Small intestine (tissue), 7 donors: ENCODE measurements around the gene HDDC2. TPM values are rescaled to one million over a fixed set of nuclear protein-coding genes. Genes with fewer than 3 reads are reported as not detected.

ENCODE experiments used
- DNase-seq, 2 donors: peaks; one replicate each; pipeline versions ENCODE4 v3.0.0 to v3.0.0-alpha.2; 2013
- FAIRE-seq: peaks from 2 replicates; lab custom pipeline; 2012; peaks lifted over from hg19 to GRCh38; lab: Jason Lieb, UNC
- H3K27ac ChIP-seq, 3 donors: one replicate each; pipeline ENCODE4 v1.5.1; 2013; ENCODE audit warnings: low read length in 2 of 3, mild to moderate bottlenecking in 2 of 3, control low read depth in 1 of 3, inconsistent platforms in 1 of 3, low read depth in 1 of 3, moderate library complexity in 1 of 3
- H3K27me3 ChIP-seq, 3 donors: one replicate each; pipeline ENCODE4 v1.6.1; 2013; ENCODE audit warnings: low read length in 3 of 3, inconsistent platforms in 1 of 3; ENCODE audit not compliant: control insufficient read depth in 3 of 3, insufficient read depth in 3 of 3
- H3K36me3 ChIP-seq, 3 donors: one replicate each; pipeline ENCODE4 v1.6.1; 2013; ENCODE audit warnings: low read length in 3 of 3, inconsistent platforms in 1 of 3, low read depth in 1 of 3, mild to moderate bottlenecking in 1 of 3, moderate library complexity in 1 of 3; ENCODE audit not compliant: control insufficient read depth in 3 of 3, insufficient read depth in 2 of 3
- H3K4me1 ChIP-seq, 3 donors: one replicate each; pipeline ENCODE4 v1.6.1; 2013; ENCODE audit warnings: low read length in 2 of 3, inconsistent platforms in 1 of 3, low read depth in 1 of 3, mild to moderate bottlenecking in 1 of 3, moderate library complexity in 1 of 3; ENCODE audit not compliant: control insufficient read depth in 3 of 3, insufficient read depth in 2 of 3
- H3K4me3 ChIP-seq, 3 donors: one replicate each; pipeline ENCODE4 v1.5.1; 2013; ENCODE audit warnings: low read length in 3 of 3, control low read depth in 1 of 3, inconsistent platforms in 1 of 3, low read depth in 1 of 3, mild to moderate bottlenecking in 1 of 3, moderate library complexity in 1 of 3
- H3K9me3 ChIP-seq, 2 donors: one replicate each; pipeline ENCODE4 v1.6.1; 2013; ENCODE audit warnings: low read depth in 1 of 2, low read length in 1 of 2; ENCODE audit not compliant: control insufficient read depth in 2 of 2, insufficient read depth in 1 of 2
- WGBS, 3 donors: extraction: QIAGEN DNeasy Blood & Tissue Kit; methylation state at CpG; one replicate each; pipeline ENCODE4 v1.1.7; 2013; 5-methylcytosine and 5-hydroxymethylcytosine counted together
- polyA plus RNA-seq, 4 donors: library from polyadenylated mRNA; stranded (reverse) in 3 of 4; unstranded in 1 of 4; fragments of 200-250 nt in 3 of 4; fragments of 120-200 nt in 1 of 4; gene quantifications; one replicate each; pipeline versions ENCODE4 v1.2.1 to v1.2.3, GENCODE V29; 2013
- donor health status: healthy with polysubstance abuse.
- donor health status: control.
- donor health status: control.
- donor health status: Bipolar disorder and iron deficiency.
- donor health status: healthy.

The HDDC2 gene
- polyA plus RNA-seq, 4 donors = 45.2 to 88.6 (median 68.8) TPM

GRCh38 chr6:125251516-125252220 is 50.1 kb downstream of the HDDC2 start:
- 56 to 84% (median 75%) methylated on average over 6 of the region's 6 CpGs for WGBS, 3 donors
- peaks cover 0 to 2% (median 0%) of the 10 kb centered on the region in 3 donors for H3K36me3 ChIP-seq
- H3K4me1 ChIP-seq = no peaks in the 10 kb centered on the region
- FAIRE-seq (no peak), DNase-seq (no peak)
- H3K27ac ChIP-seq = no peak overlapping the region
- no peaks in the 10 kb centered on the region for H3K27me3 ChIP-seq
- H3K9me3 ChIP-seq = no peaks in the 10 kb centered on the region
- H3K4me3 ChIP-seq = no peak overlapping the region

GRCh38 chr6:125250511-125250910 is 51.3 kb downstream of the HDDC2 start:
- DNase-seq = no peak
- no peak overlapping the region for H3K27ac ChIP-seq
- WGBS, 3 donors = 83 to 91% (median 86%) methylated on average over 1 of the region's 1 CpG
- FAIRE-seq = no peak
- H3K4me1 ChIP-seq = peaks cover 0 to 4% (median 0%) of the 10 kb centered on the region in 3 donors
- H3K9me3 ChIP-seq = no peaks in the 10 kb centered on the region
- no peak overlapping the region for H3K4me3 ChIP-seq
- peaks cover 0 to 2% (median 0%) of the 10 kb centered on the region in 3 donors for H3K36me3 ChIP-seq
- H3K27me3 ChIP-seq = no peaks in the 10 kb centered on the region

GRCh38 chr6:125248136-125248535 is 53.6 kb downstream of the HDDC2 start:
- Histone ChIP-seq H3K9me3 (peaks cover 0 to 6% of the 10 kb centered on the region in 2 donors), H3K27ac (no peak overlapping the region), H3K4me3 (no peak overlapping the region), H3K4me1 (peaks cover 0 to 5% (median 0%) of the 10 kb centered on the region in 3 donors), H3K36me3 (peaks cover 0 to 6% (median 0%) of the 10 kb centered on the region in 3 donors), H3K27me3 (no peaks in the 10 kb centered on the region)
- WGBS, 3 donors = 90 to 93% (median 92%) methylated on average over 7 of the region's 7 CpGs
- FAIRE-seq (no peak), DNase-seq (no peak)

- Histone ChIP-seq H3K4me3 (no peak overlapping the region), H3K4me1 (peaks cover 0 to 5% (median 0%) of the 10 kb centered on the region in 3 donors), H3K27me3 (no peaks in the 10 kb centered on the region), H3K9me3 (peaks cover 0 to 6% of the 10 kb centered on the region in 2 donors), H3K27ac (no peak overlapping the region), H3K36me3 (peaks cover 0 to 6% (median 0%) of the 10 kb centered on the region in 3 donors)
- DNase-seq (no peak), FAIRE-seq (no peak)
Observed at GRCh38 chr6:125246566-125246965, 55.2 kb downstream of the HDDC2 start.

GRCh38 chr6:125245523-125246264 is 56.1 kb downstream of the HDDC2 start:
- Histone ChIP-seq H3K9me3 (peaks cover 0 to 6% of the 10 kb centered on the region in 2 donors), H3K4me1 (peaks cover 0 to 5% (median 0%) of the 10 kb centered on the region in 3 donors), H3K4me3 (no peak overlapping the region), H3K27ac (no peak overlapping the region), H3K27me3 (no peaks in the 10 kb centered on the region), H3K36me3 (peaks cover 0 to 6% (median 0%) of the 10 kb centered on the region in 3 donors)
- 50 to 83% (median 71%) methylated on average over 7 of the region's 7 CpGs for WGBS, 3 donors
- FAIRE-seq = no peak
- peak; percentile 29 to 32 for DNase-seq

- H3K9me3 ChIP-seq = peaks cover 0 to 6% of the 10 kb centered on the region in 2 donors
- peaks cover 0 to 5% (median 0%) of the 10 kb centered on the region in 3 donors for H3K4me1 ChIP-seq
- H3K27me3 ChIP-seq = no peaks in the 10 kb centered on the region
- FAIRE-seq = no peak
- DNase-seq = no peak
- H3K27ac ChIP-seq = no peak overlapping the region
- no peak overlapping the region for H3K4me3 ChIP-seq
- 78 to 92% (median 87%) methylated on average over 4 of the region's 4 CpGs for WGBS, 3 donors
- H3K36me3 ChIP-seq = peaks cover 0 to 6% (median 0%) of the 10 kb centered on the region in 3 donors
Observed at GRCh38 chr6:125245109-125245508, 56.7 kb downstream of the HDDC2 start.

- WGBS, 3 donors = 82 to 92% (median 88%) methylated on average over 4 of the region's 4 CpGs
- FAIRE-seq = no peak
- no peaks in the 10 kb centered on the region for H3K27me3 ChIP-seq
Observed at GRCh38 chr6:125237764-125238163, 64.0 kb downstream of the HDDC2 start.

GRCh38 chr6:125236536-125237327 is 65.0 kb downstream of the HDDC2 start:
- DNase-seq = peak in 1 of 2 donors; percentile 11
- Histone ChIP-seq H3K4me1 (peaks cover 0 to 5% (median 0%) of the 10 kb centered on the region in 3 donors), H3K36me3 (no peaks in the 10 kb centered on the region), H3K27ac (no peak overlapping the region), H3K4me3 (no peak overlapping the region), H3K27me3 (no peaks in the 10 kb centered on the region), H3K9me3 (no peaks in the 10 kb centered on the region)
- no peak for FAIRE-seq
- whole genome bisulfite sequencing, 3 donors = 69 to 77% (median 71%) methylated on average over 5 of the region's 5 CpGs

More at GRCh38 chr6:125237764-125238163, 64.0 kb downstream of the HDDC2 start:
- H3K27ac ChIP-seq = no peak overlapping the region
- no peak for DNase-seq
- H3K4me1 ChIP-seq = peaks cover 0 to 5% (median 0%) of the 10 kb centered on the region in 3 donors
- H3K9me3 ChIP-seq = no peaks in the 10 kb centered on the region
- no peaks in the 10 kb centered on the region for H3K36me3 ChIP-seq
- H3K4me3 ChIP-seq = no peak overlapping the region
